ENCODE results near the gene PIEZO1.

- TF ChIP-seq POLR2A (IDR thresholded peaks at IDR 0.05), result no peak
- TF ChIP-seq, protein P1, sequence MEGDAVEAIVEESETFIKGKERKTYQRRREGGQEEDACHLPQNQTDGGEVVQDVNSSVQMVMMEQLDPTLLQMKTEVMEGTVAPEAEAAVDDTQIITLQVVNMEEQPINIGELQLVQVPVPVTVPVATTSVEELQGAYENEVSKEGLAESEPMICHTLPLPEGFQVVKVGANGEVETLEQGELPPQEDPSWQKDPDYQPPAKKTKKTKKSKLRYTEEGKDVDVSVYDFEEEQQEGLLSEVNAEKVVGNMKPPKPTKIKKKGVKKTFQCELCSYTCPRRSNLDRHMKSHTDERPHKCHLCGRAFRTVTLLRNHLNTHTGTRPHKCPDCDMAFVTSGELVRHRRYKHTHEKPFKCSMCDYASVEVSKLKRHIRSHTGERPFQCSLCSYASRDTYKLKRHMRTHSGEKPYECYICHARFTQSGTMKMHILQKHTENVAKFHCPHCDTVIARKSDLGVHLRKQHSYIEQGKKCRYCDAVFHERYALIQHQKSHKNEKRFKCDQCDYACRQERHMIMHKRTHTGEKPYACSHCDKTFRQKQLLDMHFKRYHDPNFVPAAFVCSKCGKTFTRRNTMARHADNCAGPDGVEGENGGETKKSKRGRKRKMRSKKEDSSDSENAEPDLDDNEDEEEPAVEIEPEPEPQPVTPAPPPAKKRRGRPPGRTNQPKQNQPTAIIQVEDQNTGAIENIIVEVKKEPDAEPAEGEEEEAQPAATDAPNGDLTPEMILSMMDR (IDR thresholded peaks at IDR 0.05), result no peak
Observed at GRCh38 chr16:88697116-88697830, 87.7 kb downstream of the PIEZO1 start.
